ENCODE data around the gene SEL1L.
"Not testable (repeated sequence)": the region's sequence is repeated elsewhere in the genome, so short reads cannot be mapped to it uniquely, and the experiment has no call there.

The SEL1L gene

GRCh38 chr14:81533536-81534343 is at the start of gene SEL1L:
TSS of gene SEL1L (minus strand) at chr14:81533853. CDS start at chr14:81533744, 109 bp downstream.
- peak; percentile 99 for DNase-seq

- DNase-seq, result no peak
Observed at GRCh38 chr14:81582420-81582819, 48.8 kb upstream of the SEL1L start.

- DNase-seq, result no peak
Observed at GRCh38 chr14:81579115-81579514, 45.5 kb upstream of the SEL1L start.

- DNase-seq, result no peak
Observed at GRCh38 chr14:81571437-81571836, 37.8 kb upstream of the SEL1L start.

DNA sequence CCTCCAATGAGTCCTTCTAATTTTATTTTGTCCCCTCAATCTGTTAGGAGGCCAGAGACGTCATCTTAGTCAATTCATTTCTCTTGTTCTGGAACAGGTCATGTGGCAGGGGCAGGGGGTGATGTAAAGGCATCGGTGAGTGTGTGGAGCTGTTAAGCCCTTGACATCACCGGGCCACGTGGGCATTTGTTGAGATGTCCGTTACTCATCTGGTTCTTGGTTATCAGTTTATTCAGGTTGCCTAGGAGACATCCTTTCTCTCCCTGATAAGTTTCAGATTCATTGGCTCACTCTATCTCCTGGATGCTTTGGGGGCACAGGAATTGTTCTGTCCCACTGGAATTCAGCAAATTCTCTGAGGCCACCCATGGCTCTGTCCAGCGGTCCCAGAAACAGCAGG is 33.6 kb upstream of the SEL1L start:
- DNase-seq, result no peak

GRCh38 chr14:81565441-81566290 is 32.0 kb upstream of the SEL1L start:
- no peak for DNase-seq

DNA sequence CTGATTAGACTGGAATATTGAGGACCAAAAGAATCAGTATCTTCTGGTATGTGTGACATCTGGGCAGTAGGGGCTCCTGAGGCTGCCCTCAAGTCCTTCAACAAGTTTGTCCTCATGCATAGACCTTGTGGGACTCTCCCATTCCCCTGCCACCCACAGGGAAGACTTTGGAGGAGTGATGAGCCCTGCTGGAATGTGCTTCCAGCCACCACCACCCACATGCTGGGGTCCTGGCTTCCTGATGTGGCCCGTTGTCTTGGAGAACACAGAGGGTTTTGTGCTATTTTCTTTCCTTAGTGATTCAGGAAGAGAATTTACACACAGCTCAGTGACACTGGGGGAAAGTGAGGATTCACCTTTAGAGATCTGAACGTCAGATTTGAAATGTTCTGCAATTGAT is 29.2 kb upstream of the SEL1L start:
- DNase-seq, result no peak

GRCh38 chr14:81561084-81561775 is 27.6 kb upstream of the SEL1L start:
- DNase-seq, result no peak

GRCh38 chr14:81559385-81559784 is 25.7 kb upstream of the SEL1L start:
- no peak for DNase-seq

GRCh38 chr14:81557146-81557545 is 23.5 kb upstream of the SEL1L start:
- DNase-seq, result no peak

GRCh38 chr14:81555684-81556083 is 22.0 kb upstream of the SEL1L start:
- no peak for DNase-seq

- no peak for DNase-seq
Observed at GRCh38 chr14:81555051-81555450, 21.4 kb upstream of the SEL1L start.

- DNase-seq, result no peak
Observed at GRCh38 chr14:81551471-81551870, 17.8 kb upstream of the SEL1L start.

DNA sequence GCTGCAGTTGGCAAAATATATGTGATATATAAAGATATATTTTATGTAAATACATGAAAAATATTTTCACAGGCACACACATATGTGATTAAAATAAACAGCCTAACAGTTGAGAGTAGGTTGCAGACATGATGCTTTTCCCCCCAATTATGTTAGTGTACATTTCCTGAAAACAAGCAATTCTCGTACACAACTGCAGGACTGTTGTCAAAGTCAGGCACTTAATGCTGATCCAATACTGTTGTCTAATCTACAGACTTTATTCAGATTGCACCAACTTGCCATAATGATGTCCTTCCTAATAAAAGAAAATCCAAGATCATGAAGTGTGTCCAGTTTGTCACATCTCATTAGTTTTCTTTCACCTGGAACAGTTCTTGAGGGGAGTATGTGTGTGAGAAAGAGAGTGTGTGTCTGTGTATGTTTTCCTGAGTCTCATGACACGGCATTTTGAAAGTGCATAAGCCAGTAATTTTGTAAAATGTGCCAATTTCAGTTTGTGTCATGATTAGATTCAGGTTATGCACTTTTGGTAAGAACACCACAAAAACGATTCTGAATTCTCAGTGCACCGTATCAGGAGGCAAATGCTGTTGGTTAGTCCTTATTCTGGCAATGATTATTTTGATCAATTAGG is 16.5 kb upstream of the SEL1L start:
- no peak for DNase-seq

DNA sequence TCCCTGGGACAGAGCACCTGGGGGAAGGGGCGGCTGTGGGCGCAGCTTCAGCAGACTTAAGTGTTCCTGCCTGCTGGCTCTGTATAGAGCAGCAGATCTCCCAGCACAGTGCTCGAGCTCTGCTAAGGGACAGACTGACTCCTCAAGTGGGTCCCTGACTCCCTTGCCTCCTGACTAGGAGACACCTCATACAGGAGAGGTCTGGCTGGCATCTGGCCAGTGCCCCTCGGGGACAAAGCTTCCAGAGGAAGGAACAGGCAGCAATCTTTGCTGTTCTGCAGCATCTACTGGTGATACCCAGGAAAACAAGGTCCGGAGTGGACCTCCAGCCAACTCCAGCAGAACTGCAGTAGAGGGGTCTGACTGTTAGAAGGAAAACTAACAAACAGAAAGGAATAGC is 7.6 kb upstream of the SEL1L start:
- not testable (repeated sequence) for DNase-seq

DNA sequence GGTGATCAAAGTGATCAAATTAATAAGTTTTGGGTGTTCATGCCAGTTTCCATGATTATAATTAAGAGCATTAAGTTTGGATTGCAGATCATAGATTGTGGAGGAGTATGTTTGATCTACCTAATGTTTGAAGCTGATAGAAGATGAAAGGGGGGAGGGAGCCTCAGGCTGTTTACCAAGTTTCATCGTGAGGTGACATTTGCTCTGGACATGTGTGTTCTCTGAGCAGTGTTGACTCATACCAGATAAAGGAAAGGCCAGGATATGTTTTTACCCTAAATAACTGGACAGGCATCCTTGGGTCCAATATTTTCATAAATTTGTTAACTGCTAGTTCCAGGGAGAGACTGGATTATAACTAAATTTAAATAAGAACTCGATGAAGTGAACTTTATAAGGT is 3.5 kb upstream of the SEL1L start:
- no peak for DNase-seq

DNA sequence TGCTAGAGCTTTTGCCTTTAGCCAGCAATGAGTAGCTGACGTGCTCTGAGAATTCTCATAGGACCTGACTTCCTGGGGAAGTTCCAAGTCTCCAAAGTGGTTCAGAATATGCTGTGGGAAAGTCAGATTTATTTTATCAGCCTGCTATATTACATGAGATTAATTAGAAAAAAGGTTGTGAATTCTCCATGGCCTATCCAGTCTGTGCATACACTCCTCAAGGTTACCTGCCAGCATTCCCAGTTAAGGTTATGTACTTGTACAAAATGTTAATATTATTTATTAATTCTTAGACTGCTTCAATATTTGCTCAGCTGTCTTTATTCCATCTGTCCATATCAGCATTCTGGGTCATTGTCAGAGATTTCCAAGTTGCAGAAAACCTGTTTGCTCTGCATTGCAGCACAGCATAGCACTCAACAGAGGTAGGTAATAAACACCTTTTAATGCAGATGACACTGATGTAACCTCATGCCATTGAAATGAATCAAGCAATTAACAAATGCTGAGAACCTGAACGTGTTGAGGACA is 2.7 kb upstream of the SEL1L start:
- no peak for DNase-seq

GRCh38 chr14:81535396-81536164 is 1.9 kb upstream of the SEL1L start:
- no peak for DNase-seq

DNA sequence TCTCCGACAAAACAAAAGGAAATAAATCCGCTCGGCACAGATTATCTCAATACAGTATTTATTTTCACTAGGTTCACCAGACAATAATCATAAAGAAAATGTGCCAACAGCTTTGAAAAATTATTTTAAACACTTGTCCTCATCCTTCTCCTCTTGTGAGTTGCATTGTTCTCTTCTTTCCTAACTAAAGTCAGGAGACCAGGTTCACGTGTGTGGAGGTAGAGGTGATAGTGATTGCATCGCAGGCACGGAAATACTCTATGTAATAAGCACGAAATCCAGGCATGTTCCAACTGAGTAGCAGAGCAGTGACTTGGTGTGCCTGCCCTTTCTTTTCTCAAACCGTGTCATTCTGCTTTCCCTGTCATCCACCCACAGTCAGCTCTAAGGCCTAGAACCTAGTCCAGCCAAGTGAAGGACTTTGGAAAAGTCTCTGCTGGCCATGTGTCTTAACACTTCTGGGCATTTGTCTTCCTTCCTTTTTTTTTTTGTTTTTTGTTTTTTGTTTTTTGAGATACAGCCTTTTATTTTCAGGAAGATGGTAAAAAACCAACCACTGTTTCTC is 939 bp upstream of the SEL1L start:
- DNase-seq, result no peak

GRCh38 chr14:81533212-81533535 is 479 bp downstream of the SEL1L start:
- DNase-seq, result no peak

- no peak for DNase-seq
Observed at GRCh38 chr14:81529391-81529790, 4.3 kb downstream of the SEL1L start.

GRCh38 chr14:81525129-81525528 is 8.5 kb downstream of the SEL1L start:
- no peak for DNase-seq

All from CD4-positive, alpha-beta T cell treated with Interleukin-12 subunit alpha and Interleukin-12 subunit beta, for 1 hour (primary cell).